ENCODE measurements around the gene CFAP91.

CFAP91 gene

DNA sequence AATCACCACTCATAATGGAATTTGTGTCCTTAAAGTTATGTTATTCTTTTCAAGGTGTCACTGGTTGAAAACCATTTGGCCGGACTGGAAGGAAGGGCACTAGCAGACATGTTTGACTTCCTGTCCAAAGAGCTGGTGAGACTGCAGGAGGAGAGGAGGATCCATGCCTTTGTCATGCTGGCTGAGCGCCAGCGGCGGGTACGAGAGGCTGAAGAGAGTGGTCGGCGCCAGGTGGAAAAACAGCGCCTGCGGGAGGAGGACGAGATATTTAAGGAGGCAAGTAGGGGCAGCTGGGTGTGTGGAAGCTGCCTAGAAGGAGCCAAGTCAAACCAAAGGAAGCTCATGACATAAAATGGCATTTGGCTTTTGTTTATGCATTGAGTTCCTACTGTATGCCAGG lies 41.1 kb downstream of the CFAP91 start:
- no peak for DNase-seq (ENCODE audit: low spot score)

GRCh38 chr3:119745942-119746341 lies 43.1 kb downstream of the CFAP91 start:
- no peak for DNase-seq (ENCODE audit: low spot score)

- DNase-seq (ENCODE audit: low spot score), result no peak
Measured at GRCh38 chr3:119746423-119746822, 43.6 kb downstream of the CFAP91 start.

GRCh38 chr3:119747357-119747756 lies 44.5 kb downstream of the CFAP91 start:
- no peak for DNase-seq (ENCODE audit: low spot score)

GRCh38 chr3:119748991-119749390 lies 46.2 kb downstream of the CFAP91 start:
- no peak for DNase-seq (ENCODE audit: low spot score)

- no peak for DNase-seq (ENCODE audit: low spot score)
Measured at GRCh38 chr3:119751423-119751822, 48.6 kb downstream of the CFAP91 start.

All from cerebellar cortex (tissue), 1 donor.